ENCODE results near the gene POLR2E. TPM values are rescaled to one million over a fixed set of nuclear protein-coding genes. Genes with fewer than 3 reads are reported as not detected.

Gene POLR2E
- total and polyA plus RNA-seq, 2 experiments from 2014 or later, result 257 to 286 TPM

DNA sequence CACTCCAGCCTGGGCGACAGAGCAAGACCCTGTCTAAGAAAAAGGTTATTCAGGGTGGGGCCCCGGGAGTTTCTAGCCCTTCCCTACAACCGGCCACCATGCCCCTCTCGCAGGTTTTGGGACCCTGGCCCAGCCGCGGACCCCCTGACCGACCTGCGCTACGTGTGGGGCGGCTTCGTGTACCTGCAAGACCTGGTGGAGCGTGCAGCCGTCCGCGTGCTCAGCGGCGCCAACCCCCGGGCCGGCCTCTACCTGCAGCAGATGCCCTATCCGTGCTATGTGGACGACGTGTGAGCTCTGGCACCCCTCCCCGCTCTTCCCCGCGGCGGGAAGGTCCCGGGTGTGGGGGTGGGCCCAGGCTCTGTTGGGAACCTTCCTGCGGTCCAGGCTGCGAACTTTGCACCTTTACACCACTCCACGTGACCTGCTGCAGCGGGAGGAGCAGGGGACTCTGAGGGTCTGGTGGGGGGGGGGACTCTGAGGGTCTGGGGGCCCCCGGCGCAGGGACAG, 49.0 kb downstream of the POLR2E start:
- TF ChIP-seq ZNF331 (CRISPR knock-in tag; IDR thresholded peaks at IDR 0.05; ENCODE audit: low read depth), result no peak
- TF ChIP-seq, protein P1, sequence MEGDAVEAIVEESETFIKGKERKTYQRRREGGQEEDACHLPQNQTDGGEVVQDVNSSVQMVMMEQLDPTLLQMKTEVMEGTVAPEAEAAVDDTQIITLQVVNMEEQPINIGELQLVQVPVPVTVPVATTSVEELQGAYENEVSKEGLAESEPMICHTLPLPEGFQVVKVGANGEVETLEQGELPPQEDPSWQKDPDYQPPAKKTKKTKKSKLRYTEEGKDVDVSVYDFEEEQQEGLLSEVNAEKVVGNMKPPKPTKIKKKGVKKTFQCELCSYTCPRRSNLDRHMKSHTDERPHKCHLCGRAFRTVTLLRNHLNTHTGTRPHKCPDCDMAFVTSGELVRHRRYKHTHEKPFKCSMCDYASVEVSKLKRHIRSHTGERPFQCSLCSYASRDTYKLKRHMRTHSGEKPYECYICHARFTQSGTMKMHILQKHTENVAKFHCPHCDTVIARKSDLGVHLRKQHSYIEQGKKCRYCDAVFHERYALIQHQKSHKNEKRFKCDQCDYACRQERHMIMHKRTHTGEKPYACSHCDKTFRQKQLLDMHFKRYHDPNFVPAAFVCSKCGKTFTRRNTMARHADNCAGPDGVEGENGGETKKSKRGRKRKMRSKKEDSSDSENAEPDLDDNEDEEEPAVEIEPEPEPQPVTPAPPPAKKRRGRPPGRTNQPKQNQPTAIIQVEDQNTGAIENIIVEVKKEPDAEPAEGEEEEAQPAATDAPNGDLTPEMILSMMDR (conservative IDR thresholded peaks at IDR 0.05; ENCODE audit: low read depth in 2 of 2), result peak in 1 of 2 experiments; percentile 26; a peak in 2 of 4 replicates
- Mint-ChIP-seq H3K27ac (no peak overlapping the region), H3K27me3 (ENCODE audit: insufficient read depth, low read depth, poor library complexity) (peaks cover 14% of the 10 kb centered on the region), H3K4me3 (no peak overlapping the region), H3K4me1 (no peaks in the 10 kb centered on the region), H3K36me3 (ENCODE audit: low read depth) (peaks cover 11% of the 10 kb centered on the region; the same call in 2 of the 3 replicates), H3K9me3 (peaks cover 8% of the 10 kb centered on the region; the same call in 2 of the 3 replicates)
- H3K9me2 ChIP-seq (ENCODE audit: insufficient read depth), result no peaks in the 10 kb centered on the region
- H4K20me1 ChIP-seq (replicated peaks; ENCODE audit: insufficient read depth), result no peaks in the 10 kb centered on the region
- H3K27me3 ChIP-seq (ENCODE audit: insufficient read depth), result no peaks in the 10 kb centered on the region
- DNase-seq (ENCODE audit: low spot score), result peak; percentile 28
- no peak overlapping the region for H2AFZ ChIP-seq
- no peak for ATAC-seq
- no peak overlapping the region for H3K27ac ChIP-seq (ENCODE audit: low read depth)
- H3K4me1 ChIP-seq (ENCODE audit: insufficient read depth), result no peaks in the 10 kb centered on the region
- 0 out of 2 replicates have a peak, but pooled peaks cover 3% of the 10 kb centered on the region for H3F3A ChIP-seq (replicated peaks; ENCODE audit: low read depth)
- no peaks in the 10 kb centered on the region for H3K36me3 ChIP-seq (ENCODE audit: insufficient read depth)
- H3K4me3 ChIP-seq, result no peak overlapping the region
- no peaks in the 10 kb centered on the region for H3K79me2 ChIP-seq (replicated peaks; ENCODE audit: insufficient read depth)
- H3K4me2 ChIP-seq, result no peak overlapping the region

DNA sequence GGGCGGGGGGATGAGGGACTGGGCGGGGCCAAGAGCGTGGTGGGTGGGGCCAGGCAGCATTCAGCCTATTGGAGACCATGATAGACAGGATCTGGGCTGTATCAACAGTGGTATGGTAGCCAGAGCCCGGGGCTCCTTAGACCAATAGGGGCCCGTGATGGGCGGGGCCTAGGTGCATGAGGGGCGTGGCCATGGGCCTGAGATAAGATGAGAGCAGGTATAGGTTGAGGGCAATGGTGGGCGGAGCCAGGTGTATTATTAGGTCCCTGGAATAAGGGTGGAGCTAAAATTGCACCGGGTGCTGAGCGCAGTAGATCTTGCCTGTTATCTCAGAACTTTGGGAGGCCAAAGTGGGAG, 50.0 kb downstream of the POLR2E start:
- Histone ChIP-seq H3K27ac (ENCODE audit: low read depth) (no peak overlapping the region), H3K36me3 (ENCODE audit: insufficient read depth) (no peaks in the 10 kb centered on the region), H3K27me3 (ENCODE audit: insufficient read depth) (no peaks in the 10 kb centered on the region), H3F3A (replicated peaks; ENCODE audit: low read depth) (0 out of 2 replicates have a peak, but pooled peaks cover 6% of the 10 kb centered on the region), H3K4me3 (no peak overlapping the region), H3K9me2 (ENCODE audit: insufficient read depth) (no peaks in the 10 kb centered on the region), H3K4me2 (no peak overlapping the region), H4K20me1 (replicated peaks; ENCODE audit: insufficient read depth) (no peaks in the 10 kb centered on the region), H3K79me2 (replicated peaks; ENCODE audit: insufficient read depth) (no peaks in the 10 kb centered on the region), H3K4me1 (ENCODE audit: insufficient read depth) (peaks cover 6% of the 10 kb centered on the region), H2AFZ (no peak overlapping the region)
- peak; percentile 98 for DNase-seq (ENCODE audit: low spot score)
- Mint-ChIP-seq H3K27ac (no peak overlapping the region), H3K4me1 (peaks cover 3% of the 10 kb centered on the region; the same call in 1 of the 3 replicates), H3K27me3 (ENCODE audit: insufficient read depth, low read depth, poor library complexity) (peaks cover 23% of the 10 kb centered on the region), H3K4me3 (no peak overlapping the region; the same call in 2 of the 3 replicates), H3K36me3 (ENCODE audit: low read depth) (peaks cover 9% of the 10 kb centered on the region; the same call in 2 of the 3 replicates), H3K9me3 (peaks cover 8% of the 10 kb centered on the region; the same call in 2 of the 3 replicates)
- peak; percentile 55 for ATAC-seq
- no peak for TF ChIP-seq STAT1 (IDR thresholded peaks at IDR 0.05; ENCODE audit: unreplicated experiment)
- no peak for TF ChIP-seq EZH2 (IDR thresholded peaks at IDR 0.05; ENCODE audit: low read depth, unreplicated experiment)
- TF ChIP-seq POLR2AphosphoS5 (IDR thresholded peaks at IDR 0.05; ENCODE audit: low read depth), result no peak
- no peak for TF ChIP-seq ZNF114 (CRISPR knock-in tag; IDR thresholded peaks at IDR 0.05)
- no peak for TF ChIP-seq CREB1 (CRISPR knock-in tag; IDR thresholded peaks at IDR 0.05; ENCODE audit: low read depth)
- no peak for TF ChIP-seq NANOG (IDR thresholded peaks at IDR 0.05; ENCODE audit: borderline replicate concordance)
- TF ChIP-seq, protein P2, sequence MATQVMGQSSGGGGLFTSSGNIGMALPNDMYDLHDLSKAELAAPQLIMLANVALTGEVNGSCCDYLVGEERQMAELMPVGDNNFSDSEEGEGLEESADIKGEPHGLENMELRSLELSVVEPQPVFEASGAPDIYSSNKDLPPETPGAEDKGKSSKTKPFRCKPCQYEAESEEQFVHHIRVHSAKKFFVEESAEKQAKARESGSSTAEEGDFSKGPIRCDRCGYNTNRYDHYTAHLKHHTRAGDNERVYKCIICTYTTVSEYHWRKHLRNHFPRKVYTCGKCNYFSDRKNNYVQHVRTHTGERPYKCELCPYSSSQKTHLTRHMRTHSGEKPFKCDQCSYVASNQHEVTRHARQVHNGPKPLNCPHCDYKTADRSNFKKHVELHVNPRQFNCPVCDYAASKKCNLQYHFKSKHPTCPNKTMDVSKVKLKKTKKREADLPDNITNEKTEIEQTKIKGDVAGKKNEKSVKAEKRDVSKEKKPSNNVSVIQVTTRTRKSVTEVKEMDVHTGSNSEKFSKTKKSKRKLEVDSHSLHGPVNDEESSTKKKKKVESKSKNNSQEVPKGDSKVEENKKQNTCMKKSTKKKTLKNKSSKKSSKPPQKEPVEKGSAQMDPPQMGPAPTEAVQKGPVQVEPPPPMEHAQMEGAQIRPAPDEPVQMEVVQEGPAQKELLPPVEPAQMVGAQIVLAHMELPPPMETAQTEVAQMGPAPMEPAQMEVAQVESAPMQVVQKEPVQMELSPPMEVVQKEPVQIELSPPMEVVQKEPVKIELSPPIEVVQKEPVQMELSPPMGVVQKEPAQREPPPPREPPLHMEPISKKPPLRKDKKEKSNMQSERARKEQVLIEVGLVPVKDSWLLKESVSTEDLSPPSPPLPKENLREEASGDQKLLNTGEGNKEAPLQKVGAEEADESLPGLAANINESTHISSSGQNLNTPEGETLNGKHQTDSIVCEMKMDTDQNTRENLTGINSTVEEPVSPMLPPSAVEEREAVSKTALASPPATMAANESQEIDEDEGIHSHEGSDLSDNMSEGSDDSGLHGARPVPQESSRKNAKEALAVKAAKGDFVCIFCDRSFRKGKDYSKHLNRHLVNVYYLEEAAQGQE (IDR thresholded peaks at IDR 0.05; ENCODE audit: unreplicated experiment), result no peak
- TF ChIP-seq, protein P3, sequence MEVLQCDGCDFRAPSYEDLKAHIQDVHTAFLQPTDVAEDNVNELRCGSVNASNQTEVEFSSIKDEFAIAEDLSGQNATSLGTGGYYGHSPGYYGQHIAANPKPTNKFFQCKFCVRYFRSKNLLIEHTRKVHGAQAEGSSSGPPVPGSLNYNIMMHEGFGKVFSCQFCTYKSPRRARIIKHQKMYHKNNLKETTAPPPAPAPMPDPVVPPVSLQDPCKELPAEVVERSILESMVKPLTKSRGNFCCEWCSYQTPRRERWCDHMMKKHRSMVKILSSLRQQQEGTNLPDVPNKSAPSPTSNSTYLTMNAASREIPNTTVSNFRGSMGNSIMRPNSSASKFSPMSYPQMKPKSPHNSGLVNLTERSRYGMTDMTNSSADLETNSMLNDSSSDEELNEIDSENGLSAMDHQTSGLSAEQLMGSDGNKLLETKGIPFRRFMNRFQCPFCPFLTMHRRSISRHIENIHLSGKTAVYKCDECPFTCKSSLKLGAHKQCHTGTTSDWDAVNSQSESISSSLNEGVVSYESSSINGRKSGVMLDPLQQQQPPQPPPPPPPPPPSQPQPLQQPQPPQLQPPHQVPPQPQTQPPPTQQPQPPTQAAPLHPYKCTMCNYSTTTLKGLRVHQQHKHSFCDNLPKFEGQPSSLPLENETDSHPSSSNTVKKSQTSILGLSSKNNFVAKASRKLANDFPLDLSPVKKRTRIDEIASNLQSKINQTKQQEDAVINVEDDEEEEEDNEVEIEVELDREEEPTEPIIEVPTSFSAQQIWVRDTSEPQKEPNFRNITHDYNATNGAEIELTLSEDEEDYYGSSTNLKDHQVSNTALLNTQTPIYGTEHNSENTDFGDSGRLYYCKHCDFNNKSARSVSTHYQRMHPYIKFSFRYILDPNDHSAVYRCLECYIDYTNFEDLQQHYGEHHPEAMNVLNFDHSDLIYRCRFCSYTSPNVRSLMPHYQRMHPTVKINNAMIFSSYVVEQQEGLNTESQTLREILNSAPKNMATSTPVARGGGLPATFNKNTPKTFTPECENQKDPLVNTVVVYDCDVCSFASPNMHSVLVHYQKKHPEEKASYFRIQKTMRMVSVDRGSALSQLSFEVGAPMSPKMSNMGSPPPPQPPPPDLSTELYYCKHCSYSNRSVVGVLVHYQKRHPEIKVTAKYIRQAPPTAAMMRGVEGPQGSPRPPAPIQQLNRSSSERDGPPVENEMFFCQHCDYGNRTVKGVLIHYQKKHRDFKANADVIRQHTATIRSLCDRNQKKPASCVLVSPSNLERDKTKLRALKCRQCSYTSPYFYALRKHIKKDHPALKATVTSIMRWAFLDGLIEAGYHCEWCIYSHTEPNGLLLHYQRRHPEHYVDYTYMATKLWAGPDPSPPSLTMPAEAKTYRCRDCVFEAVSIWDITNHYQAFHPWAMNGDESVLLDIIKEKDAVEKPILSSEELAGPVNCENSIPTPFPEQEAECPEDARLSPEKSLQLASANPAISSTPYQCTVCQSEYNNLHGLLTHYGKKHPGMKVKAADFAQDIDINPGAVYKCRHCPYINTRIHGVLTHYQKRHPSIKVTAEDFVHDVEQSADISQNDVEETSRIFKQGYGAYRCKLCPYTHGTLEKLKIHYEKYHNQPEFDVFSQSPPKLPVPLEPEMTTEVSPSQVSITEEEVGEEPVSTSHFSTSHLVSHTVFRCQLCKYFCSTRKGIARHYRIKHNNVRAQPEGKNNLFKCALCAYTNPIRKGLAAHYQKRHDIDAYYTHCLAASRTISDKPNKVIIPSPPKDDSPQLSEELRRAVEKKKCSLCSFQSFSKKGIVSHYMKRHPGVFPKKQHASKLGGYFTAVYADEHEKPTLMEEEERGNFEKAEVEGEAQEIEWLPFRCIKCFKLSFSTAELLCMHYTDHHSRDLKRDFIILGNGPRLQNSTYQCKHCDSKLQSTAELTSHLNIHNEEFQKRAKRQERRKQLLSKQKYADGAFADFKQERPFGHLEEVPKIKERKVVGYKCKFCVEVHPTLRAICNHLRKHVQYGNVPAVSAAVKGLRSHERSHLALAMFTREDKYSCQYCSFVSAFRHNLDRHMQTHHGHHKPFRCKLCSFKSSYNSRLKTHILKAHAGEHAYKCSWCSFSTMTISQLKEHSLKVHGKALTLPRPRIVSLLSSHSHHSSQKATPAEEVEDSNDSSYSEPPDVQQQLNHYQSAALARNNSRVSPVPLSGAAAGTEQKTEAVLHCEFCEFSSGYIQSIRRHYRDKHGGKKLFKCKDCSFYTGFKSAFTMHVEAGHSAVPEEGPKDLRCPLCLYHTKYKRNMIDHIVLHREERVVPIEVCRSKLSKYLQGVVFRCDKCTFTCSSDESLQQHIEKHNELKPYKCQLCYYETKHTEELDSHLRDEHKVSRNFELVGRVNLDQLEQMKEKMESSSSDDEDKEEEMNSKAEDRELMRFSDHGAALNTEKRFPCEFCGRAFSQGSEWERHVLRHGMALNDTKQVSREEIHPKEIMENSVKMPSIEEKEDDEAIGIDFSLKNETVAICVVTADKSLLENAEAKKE (CRISPR knock-in tag; IDR thresholded peaks at IDR 0.05), result no peak
